M059J (cell line): ENCODE data around the gene FER. TPM values are rescaled to one million over a fixed set of nuclear protein-coding genes. Genes with fewer than 3 reads are reported as not detected.
"Not testable (repeated sequence)": the region's sequence is repeated elsewhere in the genome, so short reads cannot be mapped to it uniquely, and the experiment has no call there.

Source experiments
- DNase-seq: peaks from one replicate; pipeline ENCODE4 v3.0.0-alpha.2; 2012; ENCODE audit warnings: low read depth
- total RNA-seq: library from RNA; depleted of rRNA; stranded (reverse); fragments of >200 nt; shearing (Covaris generic); gene quantifications from 2 replicates; pipeline ENCODE4 v1.2.3, GENCODE V29; 2014

The FER gene
- total RNA-seq, 1 experiment from 2014 or later = 9.0 TPM

DNA sequence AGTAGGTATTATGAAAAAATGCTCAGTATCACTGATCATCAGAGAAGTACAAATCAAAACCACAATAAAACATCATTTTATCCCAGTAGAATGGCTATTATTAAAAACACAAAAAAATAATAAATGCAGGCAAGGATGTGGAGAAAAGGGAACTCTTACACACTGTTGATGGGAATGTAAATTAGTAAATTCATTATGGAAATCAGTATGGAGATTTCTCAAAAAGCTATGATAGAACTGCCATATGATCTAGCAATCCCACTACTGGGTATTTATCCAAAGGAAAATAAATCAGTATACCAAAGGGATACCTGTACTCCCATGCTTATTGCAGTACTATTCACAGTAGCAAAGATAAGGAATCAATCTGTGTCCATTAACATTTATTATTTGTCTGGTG lies 209.6 kb downstream of the FER start:
- no peak for DNase-seq

DNA sequence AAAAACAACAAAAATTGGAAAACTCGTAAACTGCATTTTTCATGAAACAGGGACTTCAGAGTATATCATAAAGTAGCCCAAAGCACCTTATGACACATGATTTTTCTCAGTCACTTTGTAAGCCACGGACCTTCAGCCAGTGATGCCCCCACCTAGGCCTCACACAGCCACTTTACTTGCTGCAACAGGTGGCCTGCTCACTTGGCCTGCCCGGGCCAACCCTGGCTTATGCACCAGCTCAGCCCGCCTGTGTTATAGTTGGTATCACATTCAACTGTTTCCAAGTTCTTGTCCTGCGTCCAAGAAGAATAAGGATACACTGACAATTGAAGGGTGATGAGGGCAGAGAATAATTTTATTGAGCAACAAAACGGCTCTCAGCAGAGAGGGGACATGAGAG lies 219.2 kb downstream of the FER start:
- no peak for DNase-seq

DNA sequence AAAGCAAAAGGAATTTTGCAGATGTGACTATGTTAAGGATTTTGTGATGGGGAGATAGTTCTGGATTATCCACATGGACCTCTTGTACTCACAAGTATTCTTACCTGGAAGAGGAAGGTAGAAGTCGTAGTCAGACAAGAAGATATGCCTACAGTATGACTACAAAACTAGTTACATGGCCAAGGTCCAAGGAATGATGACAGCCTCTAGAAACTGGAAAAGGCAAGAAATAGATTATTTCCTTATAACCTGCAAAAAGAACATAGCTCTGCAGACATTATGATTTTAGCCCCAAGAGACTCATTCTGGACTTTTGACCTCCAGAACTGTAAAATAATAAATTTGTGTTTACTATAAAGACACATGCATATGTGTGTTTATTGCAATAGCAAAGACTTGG lies 226.9 kb downstream of the FER start:
- no peak for DNase-seq

DNA sequence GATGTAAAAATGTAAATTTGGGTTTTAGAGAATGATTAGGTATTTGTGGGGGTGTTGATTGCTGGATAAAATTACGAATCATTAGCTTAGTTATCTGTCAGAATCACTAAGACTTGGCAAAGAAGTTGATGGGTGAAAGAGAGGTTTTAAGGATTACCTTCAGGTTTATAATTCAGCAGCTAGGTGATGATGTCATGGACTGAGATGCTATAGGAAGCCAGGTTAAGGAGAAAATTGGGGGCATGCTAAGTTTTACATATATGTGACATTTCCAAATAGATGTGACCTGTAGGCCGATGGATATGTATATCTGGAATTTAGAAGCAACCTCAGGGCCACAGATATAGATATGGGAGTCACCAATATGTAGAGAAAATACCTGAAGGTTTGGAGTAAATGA lies 228.0 kb downstream of the FER start:
- DNase-seq = no peak

DNA sequence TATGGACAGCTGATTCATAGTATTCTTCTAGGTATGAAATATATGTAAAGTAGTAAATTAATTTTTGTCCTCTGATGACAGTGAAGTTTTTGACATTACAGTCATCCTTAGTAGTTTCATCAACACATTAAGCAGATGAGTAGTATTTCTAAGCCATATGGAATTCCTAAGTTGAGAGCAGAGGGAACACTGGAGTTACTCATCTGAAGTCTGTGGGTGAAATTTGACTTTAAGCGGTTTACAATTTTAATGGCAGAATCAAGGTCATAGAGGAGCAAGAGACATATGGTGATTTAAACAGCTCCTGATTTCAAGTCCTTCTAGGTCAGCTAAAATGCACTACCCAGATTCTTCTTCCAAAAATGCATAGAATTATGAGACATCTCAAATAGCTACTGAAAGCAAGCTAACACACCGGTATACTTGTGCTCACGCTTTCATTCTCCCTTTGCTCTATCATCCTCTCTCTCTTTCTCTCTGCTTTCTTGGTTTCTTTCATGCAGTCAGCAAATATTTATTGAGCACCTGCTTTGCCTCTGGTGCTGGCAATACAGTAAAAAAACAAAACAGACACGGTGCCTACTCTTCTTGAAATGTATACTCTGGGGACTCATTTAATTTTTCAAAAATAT lies 235.9 kb downstream of the FER start:
- no peak for DNase-seq

DNA sequence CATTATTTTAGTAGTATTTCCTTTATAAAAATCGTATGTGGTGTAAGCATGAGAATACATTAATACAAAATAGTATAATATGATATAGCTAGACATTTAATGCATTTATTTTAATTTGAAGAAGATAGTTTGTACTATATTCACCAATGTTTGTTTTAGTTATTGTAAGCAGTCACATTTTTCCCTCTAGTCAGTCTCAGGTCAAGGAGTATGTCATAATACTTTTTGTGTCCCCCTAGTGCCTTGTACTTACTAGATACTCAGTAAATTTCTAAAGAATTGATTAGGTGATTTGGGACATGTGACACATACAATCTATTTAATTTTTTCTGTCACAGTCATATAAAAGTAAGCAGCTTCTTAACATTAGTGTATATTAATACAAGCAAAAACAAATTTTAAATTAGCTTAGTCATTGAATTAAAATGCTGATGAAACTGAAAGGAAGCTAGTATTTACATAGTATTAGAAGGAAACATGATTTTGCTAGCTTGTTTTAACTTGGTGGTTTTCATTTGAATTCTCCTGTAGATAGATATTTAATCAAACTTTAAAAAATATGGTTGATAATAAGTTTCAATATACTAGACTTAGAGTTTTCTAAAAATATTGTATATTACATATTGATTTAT lies 242.2 kb downstream of the FER start:
- DNase-seq = no peak

DNA sequence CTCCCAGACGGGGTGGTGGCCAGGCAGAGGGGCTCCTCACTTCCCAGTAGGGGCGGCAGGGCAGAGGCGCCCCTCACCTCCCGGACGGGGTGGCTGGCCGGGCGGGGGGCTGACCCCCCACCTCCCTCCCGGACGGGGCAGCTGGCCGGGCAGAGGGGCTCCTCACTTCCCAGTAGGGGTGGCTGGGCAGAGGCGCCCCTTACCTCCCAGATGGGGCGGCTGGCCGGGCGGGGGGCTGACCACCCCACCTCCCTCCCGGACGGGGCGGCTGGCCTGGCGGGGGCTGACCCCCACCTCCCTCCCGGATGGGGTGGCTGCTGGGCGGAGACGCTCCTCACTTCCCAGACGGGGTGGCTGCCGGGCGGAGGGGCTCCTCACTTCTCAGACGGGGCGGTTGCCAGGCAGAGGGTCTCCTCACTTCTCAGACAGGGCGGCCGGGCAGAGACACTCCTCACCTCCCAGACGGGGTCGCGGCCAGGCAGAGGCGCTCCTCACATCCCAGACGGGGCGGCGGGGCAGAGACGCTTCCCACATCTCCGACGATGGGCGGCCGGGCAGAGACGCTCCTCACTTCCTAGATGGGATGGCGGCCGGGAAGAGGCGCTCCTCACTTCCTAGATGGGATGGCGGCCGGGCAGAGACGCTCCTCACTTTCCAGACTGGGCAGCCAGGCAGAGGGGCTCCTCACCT lies 244.8 kb downstream of the FER start:
- DNase-seq = not testable (repeated sequence)

DNA sequence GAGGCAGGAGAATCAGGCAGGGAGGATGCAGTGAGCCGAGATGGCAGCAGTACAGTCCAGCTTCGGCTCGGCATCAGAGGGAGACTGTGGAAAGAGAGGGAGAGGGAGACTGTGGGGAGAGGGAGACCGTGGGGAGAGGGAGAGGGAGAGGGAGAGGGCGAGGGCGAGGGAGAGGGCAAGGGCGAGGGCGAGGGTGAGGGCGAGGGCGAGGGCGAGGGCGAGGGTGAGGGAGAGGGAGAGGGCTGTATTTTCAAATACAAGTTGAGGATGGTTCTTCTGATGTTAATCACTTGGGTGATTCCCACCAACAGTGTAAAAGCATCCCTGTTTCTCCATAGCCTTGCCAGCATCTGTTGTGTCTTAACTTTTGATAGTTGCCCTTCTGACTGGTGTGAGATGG lies 245.7 kb downstream of the FER start:
- DNase-seq = not testable (repeated sequence)

DNA sequence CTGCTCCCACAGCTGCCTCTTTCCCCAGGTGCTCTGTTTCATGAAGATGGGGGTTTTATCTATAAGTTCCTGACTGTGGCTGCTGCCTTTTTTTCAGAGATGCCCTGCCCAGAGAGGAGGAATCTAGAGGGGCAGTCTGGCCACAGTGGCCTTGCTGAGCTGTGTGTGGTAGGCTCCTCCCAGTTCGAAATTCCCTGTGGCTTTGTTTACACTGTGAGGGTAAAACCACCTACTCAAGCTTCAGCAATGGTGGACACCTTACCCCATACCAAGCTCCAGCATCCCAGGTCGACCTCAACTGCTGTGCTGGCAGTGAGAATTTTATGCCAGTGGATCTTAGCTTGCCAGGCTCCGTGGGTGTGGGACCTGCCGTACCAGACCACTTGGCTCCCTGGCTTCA lies 250.0 kb downstream of the FER start:
- no peak for DNase-seq

DNA sequence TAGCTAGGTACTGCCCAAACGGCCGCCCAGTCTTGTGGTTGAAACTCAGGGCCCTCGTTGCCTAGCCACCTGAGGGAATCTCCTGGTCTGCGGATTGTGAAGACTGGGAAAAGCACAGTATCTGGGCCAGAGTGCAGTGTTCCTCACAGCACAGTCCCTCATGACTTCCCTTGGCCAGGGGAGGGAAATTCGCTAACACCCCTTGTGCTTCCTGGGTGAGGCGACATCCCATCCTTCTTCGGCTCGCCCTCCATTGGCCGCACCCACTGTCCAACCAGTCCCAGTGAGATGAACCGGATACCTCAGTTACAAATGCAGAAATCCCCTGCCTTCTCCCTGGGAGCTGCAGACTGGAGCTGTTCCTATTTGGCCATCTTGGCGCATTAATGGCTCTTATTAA lies 250.5 kb downstream of the FER start:
- no peak for DNase-seq

DNA sequence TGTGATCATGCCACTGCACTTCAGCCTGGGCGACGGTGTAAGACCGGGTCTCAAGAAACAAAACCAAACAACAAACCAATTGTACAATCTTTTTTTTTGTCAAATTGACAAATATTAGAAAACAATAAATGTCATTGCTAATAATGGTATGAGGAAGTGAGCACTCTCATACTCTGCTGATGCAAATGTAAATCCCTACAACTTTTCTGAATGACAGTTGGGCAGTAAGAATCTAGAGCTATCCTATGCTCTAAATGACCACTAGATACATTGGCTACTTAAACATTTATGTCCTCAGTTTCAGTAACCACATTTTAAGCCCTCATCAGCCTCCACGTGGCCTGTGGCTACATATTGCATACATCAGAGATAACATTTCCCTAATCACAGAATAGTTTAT lies 256.2 kb downstream of the FER start:
- DNase-seq = no peak

DNA sequence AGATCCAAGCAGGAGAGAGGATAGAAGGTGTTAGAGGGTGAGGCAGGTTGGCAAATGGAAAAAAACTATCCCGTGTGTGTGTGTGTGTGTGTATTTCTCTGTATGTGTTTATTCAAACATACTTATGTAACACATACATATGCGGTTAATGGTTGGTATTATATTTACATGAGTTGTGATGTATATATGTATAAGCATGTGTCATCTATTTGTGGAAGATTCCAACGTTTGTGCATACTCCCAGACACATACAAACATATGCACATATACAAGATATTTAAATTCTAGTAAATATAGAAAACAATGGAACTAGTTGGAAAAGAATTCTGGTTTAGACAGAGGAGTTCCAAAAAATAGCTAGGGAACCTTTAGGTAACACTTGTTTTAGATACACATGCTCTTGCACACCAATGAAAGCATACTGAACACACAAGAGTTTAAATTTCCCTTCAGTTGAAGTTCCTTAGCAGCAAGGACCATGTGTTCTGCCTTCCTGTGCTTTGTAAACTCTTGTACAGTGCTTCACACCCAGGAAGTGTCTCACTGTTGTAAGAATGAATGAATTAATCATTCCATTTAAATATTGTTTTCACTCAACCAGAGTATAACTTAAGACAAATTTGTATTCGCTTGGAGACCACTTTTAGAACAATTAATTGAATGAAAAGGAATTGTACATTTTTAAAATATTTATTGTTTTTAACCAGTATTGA lies 257.8 kb downstream of the FER start:
- no peak for DNase-seq

DNA sequence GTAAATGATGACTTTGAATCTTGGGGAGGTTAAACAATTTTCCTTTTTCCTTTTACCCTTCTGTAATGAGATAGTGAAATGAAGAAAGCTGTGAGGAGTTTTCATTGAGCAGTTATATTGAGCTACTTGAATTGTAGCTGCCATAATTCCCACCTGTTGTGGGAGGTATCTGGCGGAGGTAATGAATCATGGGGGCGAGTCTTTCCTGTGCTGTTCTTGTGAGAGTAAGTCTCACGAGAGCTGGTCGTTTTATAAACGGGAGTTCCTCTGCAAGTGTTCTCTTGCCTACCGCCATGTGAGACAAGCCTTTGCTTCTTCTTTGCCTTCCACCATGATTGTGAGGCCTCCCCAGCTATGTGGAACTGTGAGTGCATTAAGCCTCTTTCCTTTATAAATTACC lies 258.4 kb downstream of the FER start:
- no peak for DNase-seq

DNA sequence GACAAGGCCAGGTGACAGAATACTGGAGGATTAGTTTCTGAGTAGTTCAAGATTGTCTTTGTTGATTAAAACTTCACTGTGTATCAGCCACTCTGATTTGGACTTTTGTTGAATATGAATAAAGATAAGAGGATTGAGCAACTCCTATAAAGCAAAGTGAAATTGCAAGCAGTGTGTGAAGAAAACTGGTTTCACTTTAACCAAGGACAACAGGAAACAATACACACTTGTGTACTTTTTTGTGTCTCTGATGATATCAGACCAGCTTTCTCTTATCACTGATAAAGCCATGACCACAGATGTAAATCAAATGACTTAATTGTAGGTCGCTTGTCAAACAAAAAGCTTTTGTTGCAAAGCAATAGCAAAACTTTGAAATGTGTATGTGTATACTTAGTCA lies 268.6 kb downstream of the FER start:
- no peak for DNase-seq

DNA sequence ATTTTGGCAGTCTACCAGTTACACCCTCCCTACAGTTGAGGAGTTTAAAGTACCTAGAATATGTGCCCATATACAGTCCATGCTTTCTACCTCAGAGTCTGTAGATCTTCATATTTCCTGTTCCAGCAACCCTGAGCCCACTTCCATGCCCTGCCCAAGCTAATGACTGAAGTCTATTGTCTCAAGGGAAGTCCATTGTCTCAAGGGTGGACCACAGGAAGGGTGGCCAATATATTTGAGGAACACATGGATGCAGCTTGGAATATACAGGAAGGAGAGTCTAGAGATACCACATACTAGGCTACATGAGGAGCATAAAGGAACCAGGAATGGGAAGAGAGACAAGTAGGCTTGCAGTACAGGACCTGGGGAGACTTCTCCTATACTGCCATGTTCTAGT lies 274.4 kb downstream of the FER start:
- no peak for DNase-seq

DNA sequence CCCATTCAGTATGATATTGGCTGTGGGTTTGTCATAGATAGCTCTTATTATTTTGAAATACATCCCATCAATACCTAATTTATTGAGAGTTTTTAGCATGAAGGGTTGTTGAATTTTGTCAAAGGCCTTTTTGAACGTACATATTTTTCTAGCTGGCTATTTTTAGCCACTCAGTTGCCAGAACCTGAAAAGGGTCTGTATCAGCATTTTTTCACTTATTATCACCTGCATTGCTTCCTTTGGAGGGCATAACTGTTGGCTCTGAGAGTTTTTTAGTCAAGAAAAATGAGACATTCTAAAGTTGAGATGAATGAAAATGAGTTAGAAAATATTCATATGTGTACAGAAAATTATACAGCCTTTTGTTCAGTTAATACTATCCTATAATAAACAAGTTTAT lies 278.0 kb downstream of the FER start:
- DNase-seq = not testable (repeated sequence)

DNA sequence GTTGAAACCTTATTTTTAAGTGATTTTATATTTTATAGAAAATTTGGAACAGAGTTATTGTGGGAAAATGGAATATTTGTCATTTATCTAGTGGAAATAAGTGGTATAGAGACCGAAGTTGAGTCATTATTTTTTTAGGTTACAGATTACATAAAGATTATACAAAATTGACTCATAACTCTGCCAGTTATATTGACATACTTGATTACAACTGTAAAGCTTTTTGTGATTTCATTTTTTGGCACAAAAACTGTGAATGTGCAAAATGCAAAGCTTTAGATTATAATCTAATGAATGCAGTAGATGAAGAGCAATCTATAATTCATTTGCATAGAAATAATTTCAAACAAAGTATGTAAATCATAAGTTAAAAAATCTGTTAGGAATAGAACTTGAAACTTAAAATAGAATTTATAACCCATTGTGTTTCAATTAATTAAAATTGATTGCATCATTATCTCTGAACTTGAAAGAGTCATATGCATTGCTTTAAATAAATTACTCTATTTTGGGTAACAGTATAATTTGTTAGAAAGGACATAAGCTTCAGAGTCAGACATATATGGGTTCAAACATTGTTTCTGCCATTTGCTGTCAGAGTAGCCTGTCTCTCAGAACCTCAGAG lies 280.4 kb downstream of the FER start:
- DNase-seq = no peak

DNA sequence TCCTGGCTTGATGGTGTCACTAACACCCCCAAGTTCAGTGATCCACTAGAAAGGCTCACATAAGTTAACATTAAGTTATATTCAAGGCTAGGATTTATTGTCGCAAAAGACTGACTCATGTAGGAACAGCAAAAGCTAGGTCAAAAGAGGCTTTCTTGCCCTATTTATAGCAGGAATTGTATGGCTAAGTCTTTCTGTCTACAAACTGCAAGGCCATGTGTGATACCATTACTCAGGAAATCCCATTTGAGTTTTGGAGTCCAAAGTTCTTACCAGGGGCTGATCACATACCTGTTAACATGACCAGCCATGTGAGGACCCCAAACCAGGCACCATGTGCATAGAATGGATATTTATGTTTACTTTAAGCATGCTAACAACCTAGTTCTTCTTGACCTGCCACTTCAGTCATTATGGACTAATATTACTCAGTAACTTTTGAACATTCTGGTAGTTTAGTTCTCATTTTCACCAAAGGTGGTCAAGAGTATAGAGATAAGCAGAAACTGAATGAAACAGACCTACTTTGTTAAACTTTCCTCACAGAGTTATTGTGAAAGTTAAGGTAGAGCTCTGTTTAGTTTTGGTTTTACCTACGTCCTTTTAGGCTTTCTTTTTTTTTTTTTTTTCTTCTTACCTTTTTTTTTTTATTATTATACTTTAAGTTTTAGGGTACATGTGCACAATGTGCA lies 281.1 kb downstream of the FER start:
- no peak for DNase-seq

DNA sequence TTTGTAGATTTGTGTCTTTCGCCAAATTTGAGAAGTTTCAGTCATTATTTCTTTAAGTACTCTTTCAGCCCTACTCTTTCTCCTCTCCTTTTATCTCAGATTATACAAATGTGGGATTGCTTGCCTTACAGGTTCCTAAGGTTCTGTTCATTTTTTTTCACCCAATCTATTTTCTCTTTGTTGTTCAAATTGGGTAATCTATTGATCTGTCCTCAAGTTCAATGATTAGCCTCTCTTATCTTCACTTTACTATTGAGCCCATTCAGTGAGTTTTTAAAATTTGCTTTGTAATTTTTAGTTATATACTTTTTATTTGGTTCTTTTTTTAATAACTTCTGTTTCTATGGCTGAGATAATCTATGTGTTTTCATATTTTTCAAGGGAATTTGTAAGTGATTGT lies 282.1 kb downstream of the FER start:
- no peak for DNase-seq

DNA sequence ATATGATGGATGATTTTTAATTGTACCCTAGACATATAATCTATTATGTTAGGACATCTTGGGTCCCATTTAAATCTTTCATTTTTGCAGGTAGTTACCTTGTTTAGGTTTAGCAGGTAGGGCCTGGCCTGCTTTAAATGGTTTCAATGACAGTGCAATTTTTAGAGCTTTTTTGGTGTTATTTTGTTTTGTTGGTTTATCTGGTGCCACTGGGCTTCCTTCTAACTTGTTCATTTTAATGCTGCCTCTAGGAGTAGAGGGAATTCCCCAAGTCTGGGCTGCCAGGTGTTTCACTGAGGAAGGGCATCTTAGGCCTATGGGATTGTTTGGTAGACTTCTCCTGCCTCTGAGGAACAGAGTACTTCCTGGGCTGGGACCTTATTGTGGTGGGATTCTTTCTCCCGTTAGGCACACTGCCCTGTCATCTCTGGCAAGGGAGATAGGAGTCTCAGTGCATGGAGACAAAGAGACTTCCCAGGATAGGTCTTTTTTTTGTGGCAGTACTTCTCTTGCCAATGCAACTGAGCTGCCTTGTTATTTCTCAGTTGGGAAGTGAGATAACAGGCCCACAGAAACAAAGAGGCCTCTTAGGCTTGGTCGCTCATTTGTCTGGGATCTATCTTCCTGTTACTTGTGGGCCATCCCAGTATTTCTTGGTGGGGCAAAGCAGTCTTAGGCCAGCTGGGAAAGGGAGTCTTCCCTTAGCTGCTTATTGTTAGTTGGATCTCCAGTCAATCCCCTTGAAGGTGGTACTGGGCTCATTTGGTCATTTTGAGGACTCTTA lies 282.9 kb downstream of the FER start:
- no peak for DNase-seq

DNA sequence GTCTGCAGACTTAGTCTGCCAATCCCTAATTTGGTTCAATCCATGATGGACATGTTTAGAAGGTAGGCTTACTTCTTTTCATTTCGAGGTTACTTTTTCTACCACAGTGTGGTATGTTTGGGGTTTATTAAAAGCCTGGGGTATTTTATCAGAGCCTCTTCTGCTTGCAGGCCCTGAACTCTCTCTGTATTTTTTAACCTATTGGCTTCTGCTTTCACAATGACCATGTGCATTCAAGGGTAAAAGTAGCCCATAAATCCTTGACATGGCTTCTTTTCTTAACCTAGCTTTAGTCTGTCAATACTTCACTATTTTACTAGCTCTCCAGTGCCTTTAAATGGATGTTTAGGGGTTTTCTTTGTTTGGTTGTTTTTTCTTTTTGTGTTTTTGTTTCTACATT lies 286.6 kb downstream of the FER start:
- no peak for DNase-seq
